HL-60 (cell line): ENCODE results near the gene RGS6.

Source experiments
- DNase-seq, 2 experiments: peaks; one replicate each; pipeline ENCODE4 v3.0.0-alpha.2; 2010 to 2020; ENCODE audit warnings: low read depth in 1 of 2, low spot score in 1 of 2
- H3K27ac ChIP-seq: fragments of 250-450 bp; sonication (Bioruptor Pico); replicated peaks from 2 replicates; pipeline ENCODE4 v1.5.1; 2020; ENCODE audit warnings: mild to moderate bottlenecking, moderate library complexity
- H3K27me3 ChIP-seq: fragments of 250-450 bp; sonication (Bioruptor Pico); 2 replicates; pipeline ENCODE4 v1.5.1; 2021; ENCODE audit warnings: mild to moderate bottlenecking, moderate library complexity; ENCODE audit not compliant: insufficient read depth, poor library complexity, severe bottlenecking
- H3K4me3 ChIP-seq: replicated peaks from 2 replicates; pipeline ENCODE4 v1.5.1; 2011; ENCODE audit warnings: mild to moderate bottlenecking, control low read depth, low read length; ENCODE audit not compliant: insufficient read depth
- GABPA ChIP-seq: IDR thresholded peaks from 2 replicates; pipeline ENCODE4 v1.6.1; 2012; ENCODE audit warnings: low read depth
- POLR2AphosphoS5 ChIP-seq: IDR thresholded peaks from 2 replicates; pipeline ENCODE4 v1.6.1; 2012; ENCODE audit warnings: low read depth
- SPI1 ChIP-seq: IDR thresholded peaks from 2 replicates; pipeline ENCODE4 v1.6.1; 2012; ENCODE audit warnings: low read depth, mild to moderate bottlenecking, borderline replicate concordance
- TF ChIP-seq, protein P1 (sequence below): IDR thresholded peaks from one replicate; pipeline ENCODE4 v1.5.1; 2011; ENCODE audit warnings: low read length, control low read depth, inconsistent platforms; ENCODE audit not compliant: insufficient read depth
- TF ChIP-seq, protein P2 (sequence below): IDR thresholded peaks from 2 replicates; pipeline ENCODE4 v1.6.1; 2012; ENCODE audit warnings: low read depth; ENCODE audit not compliant: insufficient replicate concordance

Gene RGS6

DNA sequence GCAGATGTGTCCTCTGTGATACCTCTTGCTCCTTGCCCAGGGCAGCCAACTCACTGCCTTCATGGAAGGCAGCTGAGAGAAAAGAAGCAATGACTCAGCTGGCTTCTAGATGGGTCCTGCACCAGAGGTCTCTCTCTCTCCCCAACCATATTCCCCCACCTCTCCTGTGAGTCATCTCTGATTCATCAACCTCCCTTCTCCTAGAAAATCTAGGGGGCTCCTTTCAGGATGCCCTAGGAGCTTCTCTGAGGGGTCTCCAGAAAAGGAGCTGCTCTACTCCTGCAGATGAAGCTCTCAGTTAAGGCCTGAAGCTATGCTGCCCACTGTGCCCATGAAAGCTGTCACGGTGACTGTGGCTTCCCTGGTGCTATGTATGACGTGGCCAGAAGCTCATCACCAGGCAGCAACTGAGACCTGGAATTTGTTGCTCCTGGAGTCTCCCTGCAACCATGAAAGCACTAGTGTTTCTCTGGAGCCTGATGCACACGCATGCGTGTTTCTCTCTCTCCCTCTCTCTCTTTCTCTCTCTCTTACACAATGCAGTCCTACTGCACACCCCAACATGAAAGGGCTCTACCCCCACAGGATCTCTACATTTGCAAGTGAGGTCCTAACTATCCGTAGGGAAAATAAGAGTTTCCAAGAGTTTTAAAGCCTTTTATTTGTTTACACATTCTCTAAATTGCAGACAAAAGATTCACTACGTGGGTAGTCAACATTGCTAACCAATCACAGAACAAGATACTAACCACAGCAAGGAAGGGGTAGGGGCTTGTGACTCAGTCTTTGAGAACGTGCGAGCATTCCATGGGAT lies 676.4 kb downstream of the RGS6 start:
- TF ChIP-seq, protein P1, sequence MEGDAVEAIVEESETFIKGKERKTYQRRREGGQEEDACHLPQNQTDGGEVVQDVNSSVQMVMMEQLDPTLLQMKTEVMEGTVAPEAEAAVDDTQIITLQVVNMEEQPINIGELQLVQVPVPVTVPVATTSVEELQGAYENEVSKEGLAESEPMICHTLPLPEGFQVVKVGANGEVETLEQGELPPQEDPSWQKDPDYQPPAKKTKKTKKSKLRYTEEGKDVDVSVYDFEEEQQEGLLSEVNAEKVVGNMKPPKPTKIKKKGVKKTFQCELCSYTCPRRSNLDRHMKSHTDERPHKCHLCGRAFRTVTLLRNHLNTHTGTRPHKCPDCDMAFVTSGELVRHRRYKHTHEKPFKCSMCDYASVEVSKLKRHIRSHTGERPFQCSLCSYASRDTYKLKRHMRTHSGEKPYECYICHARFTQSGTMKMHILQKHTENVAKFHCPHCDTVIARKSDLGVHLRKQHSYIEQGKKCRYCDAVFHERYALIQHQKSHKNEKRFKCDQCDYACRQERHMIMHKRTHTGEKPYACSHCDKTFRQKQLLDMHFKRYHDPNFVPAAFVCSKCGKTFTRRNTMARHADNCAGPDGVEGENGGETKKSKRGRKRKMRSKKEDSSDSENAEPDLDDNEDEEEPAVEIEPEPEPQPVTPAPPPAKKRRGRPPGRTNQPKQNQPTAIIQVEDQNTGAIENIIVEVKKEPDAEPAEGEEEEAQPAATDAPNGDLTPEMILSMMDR = no peak
- TF ChIP-seq, protein P2, sequence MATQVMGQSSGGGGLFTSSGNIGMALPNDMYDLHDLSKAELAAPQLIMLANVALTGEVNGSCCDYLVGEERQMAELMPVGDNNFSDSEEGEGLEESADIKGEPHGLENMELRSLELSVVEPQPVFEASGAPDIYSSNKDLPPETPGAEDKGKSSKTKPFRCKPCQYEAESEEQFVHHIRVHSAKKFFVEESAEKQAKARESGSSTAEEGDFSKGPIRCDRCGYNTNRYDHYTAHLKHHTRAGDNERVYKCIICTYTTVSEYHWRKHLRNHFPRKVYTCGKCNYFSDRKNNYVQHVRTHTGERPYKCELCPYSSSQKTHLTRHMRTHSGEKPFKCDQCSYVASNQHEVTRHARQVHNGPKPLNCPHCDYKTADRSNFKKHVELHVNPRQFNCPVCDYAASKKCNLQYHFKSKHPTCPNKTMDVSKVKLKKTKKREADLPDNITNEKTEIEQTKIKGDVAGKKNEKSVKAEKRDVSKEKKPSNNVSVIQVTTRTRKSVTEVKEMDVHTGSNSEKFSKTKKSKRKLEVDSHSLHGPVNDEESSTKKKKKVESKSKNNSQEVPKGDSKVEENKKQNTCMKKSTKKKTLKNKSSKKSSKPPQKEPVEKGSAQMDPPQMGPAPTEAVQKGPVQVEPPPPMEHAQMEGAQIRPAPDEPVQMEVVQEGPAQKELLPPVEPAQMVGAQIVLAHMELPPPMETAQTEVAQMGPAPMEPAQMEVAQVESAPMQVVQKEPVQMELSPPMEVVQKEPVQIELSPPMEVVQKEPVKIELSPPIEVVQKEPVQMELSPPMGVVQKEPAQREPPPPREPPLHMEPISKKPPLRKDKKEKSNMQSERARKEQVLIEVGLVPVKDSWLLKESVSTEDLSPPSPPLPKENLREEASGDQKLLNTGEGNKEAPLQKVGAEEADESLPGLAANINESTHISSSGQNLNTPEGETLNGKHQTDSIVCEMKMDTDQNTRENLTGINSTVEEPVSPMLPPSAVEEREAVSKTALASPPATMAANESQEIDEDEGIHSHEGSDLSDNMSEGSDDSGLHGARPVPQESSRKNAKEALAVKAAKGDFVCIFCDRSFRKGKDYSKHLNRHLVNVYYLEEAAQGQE = no peak
- TF ChIP-seq POLR2AphosphoS5 (no peak), SPI1 (no peak), GABPA (no peak)
- no peak overlapping the region for H3K4me3 ChIP-seq
- H3K27me3 ChIP-seq = no peaks in the 10 kb centered on the region
- no peak for DNase-seq
- H3K27ac ChIP-seq = no peak overlapping the region

DNA sequence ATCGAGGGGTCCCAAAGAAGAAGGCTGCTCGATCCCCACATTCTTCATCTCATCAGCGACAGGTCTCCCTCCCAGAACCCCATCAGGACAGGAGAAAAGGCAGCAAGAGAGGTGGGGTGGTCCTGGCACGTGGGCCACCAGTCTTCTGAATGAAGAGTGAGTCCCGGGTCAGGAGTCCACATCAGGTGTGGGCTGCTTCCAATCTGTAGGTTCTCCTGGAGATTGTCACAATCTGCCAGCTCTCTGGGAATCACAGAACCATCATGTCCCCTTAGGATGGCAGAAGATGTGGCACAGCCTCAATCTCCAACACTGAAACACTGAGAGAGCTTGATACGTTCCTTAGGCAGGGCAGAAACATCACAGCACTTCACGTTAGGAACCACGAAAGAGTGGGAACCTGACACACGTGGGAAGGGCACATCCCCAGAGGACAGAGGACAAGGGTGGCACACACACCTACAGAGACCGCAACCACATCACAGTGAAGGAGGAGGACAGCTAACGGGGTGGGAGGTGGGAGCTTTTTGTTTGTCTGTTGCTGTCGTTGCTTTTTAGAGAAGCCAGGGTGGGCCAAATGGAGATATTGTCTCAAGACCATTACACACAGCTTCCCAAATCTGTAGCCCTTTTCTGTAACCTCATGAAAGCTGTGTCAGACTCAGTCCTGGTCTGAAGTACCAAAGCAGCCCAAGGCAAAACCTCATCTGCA lies 677.1 kb downstream of the RGS6 start:
- no peaks in the 10 kb centered on the region for H3K27me3 ChIP-seq
- TF ChIP-seq, protein P1 = no peak
- TF ChIP-seq GABPA = no peak
- TF ChIP-seq SPI1 = no peak
- no peak overlapping the region for H3K27ac ChIP-seq
- no peak overlapping the region for H3K4me3 ChIP-seq
- DNase-seq = no peak

DNA sequence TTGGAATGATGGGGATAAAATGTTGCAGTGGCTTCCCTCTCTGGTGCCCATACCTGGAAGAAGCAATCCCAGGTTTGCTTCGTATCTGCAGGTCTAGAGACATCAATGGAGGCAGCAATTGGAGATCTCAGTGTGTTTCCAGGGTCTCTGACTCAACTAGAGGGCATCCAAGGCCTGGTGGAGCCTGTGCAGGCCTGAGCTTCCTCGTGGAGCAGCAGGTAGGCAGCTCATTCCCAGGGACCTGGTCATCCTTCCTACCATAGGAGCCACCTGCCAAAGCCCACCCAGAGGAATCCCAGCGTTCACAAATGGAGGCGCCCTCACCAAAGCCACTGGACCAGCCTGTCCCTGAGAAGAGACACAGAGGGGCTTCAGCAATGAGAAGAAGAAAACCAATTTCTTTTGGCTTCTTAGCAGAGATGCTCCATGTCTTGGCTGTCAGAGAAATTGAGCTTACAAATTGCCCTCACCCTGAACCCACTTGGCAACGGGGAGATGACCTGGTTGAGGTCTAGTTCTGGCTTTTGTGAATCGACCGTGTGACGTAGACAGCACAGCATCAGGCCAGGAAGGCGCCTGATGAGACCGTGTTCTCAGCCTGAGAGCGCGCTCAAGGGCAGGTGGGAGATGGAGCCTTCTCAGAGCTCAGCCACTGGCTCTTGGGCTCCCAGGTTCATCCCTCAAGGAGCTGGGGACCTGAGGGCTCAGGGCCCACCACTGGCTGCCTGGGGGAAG lies 678.0 kb downstream of the RGS6 start:
- no peak for DNase-seq
- TF ChIP-seq, protein P1 = no peak
- TF ChIP-seq, protein P2 = no peak
- TF ChIP-seq SPI1 = no peak
- TF ChIP-seq POLR2AphosphoS5 = no peak
- no peak for TF ChIP-seq GABPA

More for the DNA sequence above, 678.0 kb downstream of the RGS6 start:
- no peak overlapping the region for H3K27ac ChIP-seq
- H3K4me3 ChIP-seq = no peak overlapping the region
- H3K27me3 ChIP-seq = no peaks in the 10 kb centered on the region
